ENCODE data around the gene BANP.
"Not testable (repeated sequence)": the region's sequence is repeated elsewhere in the genome, so short reads cannot be mapped to it uniquely, and the experiment has no call there.

BANP gene

DNA sequence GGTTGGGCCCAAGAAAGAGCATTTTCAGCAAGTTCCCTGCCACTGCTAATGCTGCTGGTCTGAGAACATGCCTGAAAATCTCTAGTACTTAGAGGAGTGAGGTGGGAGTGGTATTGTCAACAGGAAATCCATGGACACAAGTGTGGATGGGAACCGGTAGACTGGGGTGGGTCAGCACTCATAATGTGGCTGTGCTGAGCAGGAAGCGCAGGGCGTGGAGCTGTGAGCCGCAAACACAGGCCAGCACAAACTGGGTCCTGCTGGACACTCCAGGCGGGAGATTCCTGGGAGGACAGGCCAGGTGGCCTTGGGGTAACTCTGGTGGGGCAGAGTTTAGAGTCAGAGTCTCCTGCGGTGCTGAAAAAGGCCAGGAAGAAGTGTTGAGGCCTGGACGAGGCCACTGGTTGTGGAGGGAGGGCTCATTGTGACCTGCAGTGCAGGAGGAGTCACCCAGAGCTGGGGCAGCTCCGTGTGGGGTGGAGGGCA is 62.6 kb downstream of the BANP start:
- in situ Hi-C loops (cut with HindIII; ENCODE audit: low sequenced_read_pairs) = no loop called here

DNA sequence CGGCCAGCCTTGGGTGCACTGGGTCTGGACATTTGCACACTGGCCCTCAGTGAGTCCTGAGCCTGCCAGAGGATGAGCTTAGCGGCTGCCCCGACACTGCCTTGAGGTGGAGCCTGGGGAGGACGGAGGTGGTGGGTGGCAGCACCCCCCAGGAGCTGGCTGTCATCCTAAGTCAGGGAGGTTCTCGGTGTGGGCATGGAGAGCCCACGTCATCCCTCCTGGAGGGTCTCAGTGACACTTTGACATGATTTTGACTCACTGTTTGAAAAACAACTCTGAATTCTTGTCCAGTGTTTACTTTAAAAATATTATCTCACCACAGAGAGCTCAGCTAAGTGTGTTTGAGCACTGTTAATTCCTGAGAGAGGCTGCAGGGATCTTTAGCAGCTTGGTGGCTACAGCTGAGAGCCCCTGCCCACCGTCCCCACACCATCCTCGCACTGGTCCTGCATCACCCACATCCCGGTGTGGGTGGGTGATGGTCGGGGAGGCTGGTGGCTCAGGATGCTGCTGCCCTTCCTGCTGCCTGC is 63.1 kb downstream of the BANP start:
- in situ Hi-C loops (cut with HindIII; ENCODE audit: low sequenced_read_pairs) = no loop called here

DNA sequence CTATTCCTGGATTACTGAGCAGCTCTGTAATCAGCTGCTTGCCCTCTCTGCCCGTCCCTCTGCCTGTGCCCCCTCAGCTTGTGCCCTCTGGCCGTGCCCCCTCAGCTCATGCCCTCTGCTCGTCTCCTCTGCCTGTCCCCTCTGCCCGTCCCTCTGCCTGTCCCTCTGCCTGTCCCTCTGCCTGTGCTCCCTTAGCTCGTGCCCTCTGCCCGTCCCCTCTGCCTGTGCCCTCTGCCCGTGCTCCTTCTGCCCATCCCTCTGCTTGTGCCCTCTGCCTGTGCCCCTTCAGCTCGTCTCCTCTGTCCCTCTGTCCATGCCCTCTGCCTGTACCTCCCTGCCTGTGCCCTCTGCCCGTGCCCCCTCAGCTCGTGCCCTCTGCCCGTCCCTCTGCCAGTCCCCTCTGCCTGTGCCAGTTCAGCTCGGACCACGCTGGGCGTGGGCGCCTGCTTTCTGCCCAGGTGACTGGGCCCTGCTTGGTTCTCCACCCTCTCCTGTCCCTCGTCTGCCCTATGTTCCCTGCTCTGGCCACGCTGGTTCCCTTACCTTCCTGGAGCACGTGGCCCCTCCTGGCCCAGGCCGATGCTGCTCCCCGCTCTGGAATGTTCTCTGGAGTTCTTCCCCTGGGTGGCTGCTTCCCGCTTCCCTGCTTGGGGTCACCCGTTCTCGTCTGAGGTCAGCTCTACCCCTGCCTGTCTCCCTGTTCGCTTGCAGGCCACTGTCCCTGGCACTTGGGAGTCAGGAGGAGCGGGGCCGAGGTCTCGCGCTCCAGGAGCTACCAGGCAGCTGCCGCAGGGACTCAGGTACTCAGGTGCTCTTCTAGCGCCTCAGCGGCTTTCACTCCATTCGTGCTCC is 63.9 kb downstream of the BANP start:
- in situ Hi-C loops (cut with HindIII; ENCODE audit: low sequenced_read_pairs) = no loop called here

DNA sequence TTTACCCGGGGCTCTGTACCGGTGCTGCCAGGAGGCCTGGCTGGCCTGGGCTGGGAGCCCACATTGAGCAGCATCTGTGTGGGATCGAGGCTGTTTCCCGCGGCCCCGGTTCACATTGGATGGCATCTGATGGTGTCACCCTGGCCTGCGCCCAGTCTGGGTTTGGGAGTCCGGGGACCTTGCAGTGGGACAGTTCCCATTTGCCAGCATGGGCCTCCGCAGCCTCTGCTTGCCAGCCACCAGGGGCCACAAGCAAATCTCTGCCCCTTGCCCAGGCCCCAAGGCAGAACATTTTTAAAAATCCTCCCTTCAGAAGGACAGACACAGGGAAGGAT is 64.5 kb downstream of the BANP start:
- in situ Hi-C loops (cut with HindIII; ENCODE audit: low sequenced_read_pairs) = no loop called here

GRCh38 chr16:88016386-88016785 is 65.2 kb downstream of the BANP start:
- in situ Hi-C loops (cut with HindIII; ENCODE audit: low sequenced_read_pairs) = not testable (repeated sequence)

- in situ Hi-C loops (cut with HindIII; ENCODE audit: low sequenced_read_pairs) = no loop called here
Observed at GRCh38 chr16:88016964-88017363, 65.7 kb downstream of the BANP start.

GRCh38 chr16:88017587-88018101 is 66.4 kb downstream of the BANP start:
- in situ Hi-C loops (cut with HindIII; ENCODE audit: low sequenced_read_pairs) = no loop called here

- in situ Hi-C loops (cut with HindIII; ENCODE audit: low sequenced_read_pairs) = not testable (repeated sequence)
Observed at GRCh38 chr16:88018382-88018781, 67.1 kb downstream of the BANP start.

DNA sequence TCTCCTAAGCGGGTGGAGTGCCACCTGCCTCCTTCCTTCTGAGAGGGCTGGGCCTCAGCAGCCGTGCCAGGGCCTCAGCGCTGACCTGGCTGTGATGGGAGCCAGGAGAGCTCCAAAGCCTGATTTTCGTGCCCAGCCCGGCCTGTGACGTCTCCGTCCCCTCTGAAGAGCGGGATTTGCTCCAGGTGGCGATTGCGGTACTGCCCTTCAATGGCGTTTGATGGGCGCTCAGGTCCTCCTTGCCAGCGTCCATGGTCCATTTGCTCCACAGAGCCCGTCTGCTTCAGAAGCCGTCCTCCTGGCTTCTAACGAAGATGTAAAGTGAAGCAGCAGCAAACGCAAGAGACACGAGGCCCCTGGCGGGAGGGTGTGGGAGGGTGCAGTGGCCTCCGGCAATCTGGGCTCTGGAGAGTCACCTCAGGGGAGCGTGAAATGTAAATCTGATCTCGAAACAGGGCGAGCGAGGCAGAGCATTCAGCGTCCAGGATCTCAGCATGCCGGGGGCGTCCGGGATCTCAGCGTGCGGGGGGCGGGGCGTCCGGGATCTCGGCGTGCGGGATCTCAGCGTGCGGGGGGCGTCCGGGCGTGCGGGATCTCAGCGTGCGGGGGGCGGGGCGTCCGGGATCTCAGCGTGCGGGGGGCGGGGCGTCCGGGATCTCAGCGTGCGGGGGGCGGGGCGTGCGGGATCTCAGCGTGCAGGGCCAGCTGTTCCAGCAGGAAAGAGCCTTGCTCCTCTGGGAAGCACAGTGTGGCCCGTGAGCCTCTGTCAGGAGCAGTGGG is 68.0 kb downstream of the BANP start:
- in situ Hi-C loops (cut with HindIII; ENCODE audit: low sequenced_read_pairs) = not testable (repeated sequence)

- in situ Hi-C loops (cut with HindIII; ENCODE audit: low sequenced_read_pairs) = no loop called here
Observed at GRCh38 chr16:88019821-88020515, 68.7 kb downstream of the BANP start.

DNA sequence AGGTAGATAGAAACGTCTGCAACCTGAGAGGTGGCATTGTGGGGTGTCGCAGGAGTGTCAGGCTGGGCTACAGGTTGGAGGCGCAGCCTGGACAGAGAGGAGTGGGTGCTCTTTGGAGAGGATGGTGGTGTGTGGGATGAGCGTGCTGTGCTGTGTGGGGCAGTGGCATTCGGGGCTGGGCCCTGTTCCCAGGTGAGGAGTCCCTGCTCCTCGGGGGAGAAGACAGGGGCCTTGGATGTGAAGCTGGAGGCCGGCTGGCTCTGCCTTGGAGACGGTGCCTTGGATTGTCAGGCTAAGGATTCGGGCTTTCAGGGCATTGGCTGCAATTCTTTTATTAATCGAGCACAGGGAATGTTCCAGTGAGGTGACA is 69.3 kb downstream of the BANP start:
- in situ Hi-C loops (cut with HindIII; ENCODE audit: low sequenced_read_pairs) = no loop called here

GRCh38 chr16:88021041-88021970 is 70.1 kb downstream of the BANP start:
- in situ Hi-C loops (cut with HindIII; ENCODE audit: low sequenced_read_pairs) = not testable (repeated sequence)

GRCh38 chr16:88022076-88023042 is 71.1 kb downstream of the BANP start:
- in situ Hi-C loops (cut with HindIII; ENCODE audit: low sequenced_read_pairs) = no loop called here

DNA sequence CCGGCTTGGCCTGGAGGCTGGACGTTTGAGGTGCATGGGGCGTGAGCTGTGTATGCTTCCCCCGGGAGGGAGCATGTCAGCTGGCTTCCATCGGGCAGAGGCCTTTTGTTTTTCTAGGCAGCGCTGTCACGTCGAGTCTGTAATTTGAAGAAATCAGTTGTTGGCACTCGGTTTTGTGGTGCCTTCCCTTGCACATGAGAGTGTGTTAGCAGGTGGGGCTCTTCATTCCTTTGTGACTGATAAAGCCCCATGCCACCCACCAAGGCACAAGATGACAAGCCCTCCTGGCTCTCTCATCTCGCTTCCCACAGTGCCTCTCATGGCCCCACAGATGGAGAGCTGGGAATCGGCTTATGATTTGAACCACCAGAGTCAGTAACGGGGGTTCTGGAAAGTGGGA is 72.1 kb downstream of the BANP start:
- in situ Hi-C loops (cut with HindIII; ENCODE audit: low sequenced_read_pairs) = no loop called here

DNA sequence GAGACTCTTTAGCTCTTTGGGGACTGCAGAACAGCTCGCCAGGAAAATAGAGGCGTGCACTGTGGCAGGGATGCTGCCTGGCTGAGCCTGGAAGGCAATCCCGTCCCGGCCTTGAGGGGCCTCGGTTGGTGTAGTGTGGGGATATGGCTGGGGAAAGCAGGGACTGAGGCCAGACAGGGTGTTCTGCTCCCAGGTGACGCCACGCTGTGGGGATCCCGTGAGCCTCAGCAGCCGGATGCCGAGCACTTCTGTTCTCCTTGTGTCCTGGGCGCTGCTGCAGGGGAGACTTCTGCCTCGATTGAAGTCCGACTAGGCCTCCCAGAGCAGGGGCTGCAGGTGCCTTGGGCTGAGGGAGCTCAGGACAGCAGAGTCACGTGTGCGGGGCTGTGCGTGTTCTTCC is 72.6 kb downstream of the BANP start:
- in situ Hi-C loops (cut with HindIII; ENCODE audit: low sequenced_read_pairs) = no loop called here

- in situ Hi-C loops (cut with HindIII; ENCODE audit: low sequenced_read_pairs) = not testable (repeated sequence)
Observed at GRCh38 chr16:88024491-88025085, 73.4 kb downstream of the BANP start.

GRCh38 chr16:88025086-88025492 is 73.9 kb downstream of the BANP start:
- in situ Hi-C loops (cut with HindIII; ENCODE audit: low sequenced_read_pairs) = not testable (repeated sequence)

- in situ Hi-C loops (cut with HindIII; ENCODE audit: low sequenced_read_pairs) = not testable (repeated sequence)
Observed at GRCh38 chr16:88025828-88026555, 74.8 kb downstream of the BANP start.
